ENCODE results near the gene TMEM129.

- TF ChIP-seq, protein P1, sequence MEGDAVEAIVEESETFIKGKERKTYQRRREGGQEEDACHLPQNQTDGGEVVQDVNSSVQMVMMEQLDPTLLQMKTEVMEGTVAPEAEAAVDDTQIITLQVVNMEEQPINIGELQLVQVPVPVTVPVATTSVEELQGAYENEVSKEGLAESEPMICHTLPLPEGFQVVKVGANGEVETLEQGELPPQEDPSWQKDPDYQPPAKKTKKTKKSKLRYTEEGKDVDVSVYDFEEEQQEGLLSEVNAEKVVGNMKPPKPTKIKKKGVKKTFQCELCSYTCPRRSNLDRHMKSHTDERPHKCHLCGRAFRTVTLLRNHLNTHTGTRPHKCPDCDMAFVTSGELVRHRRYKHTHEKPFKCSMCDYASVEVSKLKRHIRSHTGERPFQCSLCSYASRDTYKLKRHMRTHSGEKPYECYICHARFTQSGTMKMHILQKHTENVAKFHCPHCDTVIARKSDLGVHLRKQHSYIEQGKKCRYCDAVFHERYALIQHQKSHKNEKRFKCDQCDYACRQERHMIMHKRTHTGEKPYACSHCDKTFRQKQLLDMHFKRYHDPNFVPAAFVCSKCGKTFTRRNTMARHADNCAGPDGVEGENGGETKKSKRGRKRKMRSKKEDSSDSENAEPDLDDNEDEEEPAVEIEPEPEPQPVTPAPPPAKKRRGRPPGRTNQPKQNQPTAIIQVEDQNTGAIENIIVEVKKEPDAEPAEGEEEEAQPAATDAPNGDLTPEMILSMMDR (IDR thresholded peaks at IDR 0.05): no peak
- TF ChIP-seq POLR2A (IDR thresholded peaks at IDR 0.05): no peak
Observed at GRCh38 chr4:1723131-1723801, 2.1 kb upstream of the TMEM129 start.
